Heart left ventricle (tissue), 16 donors: Measurements from ENCODE around the gene SIGLEC10. TPM values are rescaled to one million over a fixed set of nuclear protein-coding genes. Genes with fewer than 3 reads are reported as not detected.

ENCODE experiments used
- ATAC-seq, 4 donors: fragments of 200-7000 bp; cut with Tn5 transposase; one replicate each; pipeline ENCODE4 v1.9.1; 2020 to 2022; ENCODE audit warnings: moderate library complexity in 4 of 4, mild to moderate bottlenecking in 3 of 4, moderate number of reproducible peaks in 1 of 4
- DNase-seq, 5 donors: peaks; one replicate each; pipeline ENCODE4 v3.0.0-alpha.2; 2020
- H3K27ac ChIP-seq, 12 donors: fragments of 200-600 bp; sonication (generic) in 4 of 12; one replicate each; pipeline versions ENCODE4 v1.5.0 to v1.8.0; 2016 to 2022; ENCODE audit warnings: mild to moderate bottlenecking in 2 of 12
- H3K27me3 ChIP-seq, 9 donors: fragments of 200-600 bp; sonication (generic) in 2 of 9; one replicate each; pipeline versions ENCODE4 v1.5.1 to v1.8.0; 2016 to 2022; ENCODE audit warnings: mild to moderate bottlenecking in 3 of 9
- H3K36me3 ChIP-seq, 9 donors: fragments of 200-600 bp; sonication (generic) in 2 of 9; one replicate each; pipeline versions ENCODE4 v1.5.0 to v1.8.0; 2018 to 2022; ENCODE audit warnings: mild to moderate bottlenecking in 2 of 9
- H3K4me1 ChIP-seq, 12 donors: fragments of 200-600 bp; sonication (generic) in 4 of 12; one replicate each; pipeline versions ENCODE4 v1.5.0 to v1.8.0; 2016 to 2022; ENCODE audit warnings: mild to moderate bottlenecking in 3 of 12
- H3K4me3 ChIP-seq, 12 donors: fragments of 200-600 bp; sonication (generic) in 4 of 12; one replicate each; pipeline versions ENCODE4 v1.5.0 to v1.8.0; 2017 to 2022; ENCODE audit warnings: mild to moderate bottlenecking in 9 of 12, moderate library complexity in 4 of 12
- H3K9me3 ChIP-seq, 12 donors: fragments of 200-600 bp; sonication (generic) in 4 of 12; one replicate each; pipeline versions ENCODE4 v1.5.0 to v1.8.0; 2016 to 2022; ENCODE audit warnings: mild to moderate bottlenecking in 1 of 12
- CTCF ChIP-seq, 12 donors: fragments of 200-600 bp; sonication (generic) in 4 of 12; IDR thresholded peaks; one replicate each; pipeline versions ENCODE4 v1.5.0 to v1.8.0; 2018 to 2022; ENCODE audit warnings: antibody characterized with exemption in 12 of 12, mild to moderate bottlenecking in 5 of 12
- POLR2A ChIP-seq, 2 donors: fragments of 450-650 bp; IDR thresholded peaks; one replicate each; pipeline ENCODE4 v1.6.1; 2017; ENCODE audit warnings: antibody characterized with exemption in 2 of 2, mild to moderate bottlenecking in 2 of 2, moderate library complexity in 2 of 2
- WGBS, 4 donors: extraction: QIAGEN DNeasy Blood & Tissue Kit in 2 of 4; methylation state at CpG; one replicate each; pipeline versions ENCODE4 v1.1.5 to v1.1.7; 2013 to 2018; 5-methylcytosine and 5-hydroxymethylcytosine counted together
- intact Hi-C, 10 donors: fragments of 100-400 bp; cut with DNase I; formaldehyde crosslinking; loops; one replicate each; pipeline versions ENCODE4 v1.11.1 to v1.14.2; 2022
- polyA plus RNA-seq, 2 donors: library from polyadenylated mRNA; stranded (reverse); fragments of 200-250 nt; gene quantifications; one replicate each; pipeline ENCODE4 v1.2.3, GENCODE V29; 2013
- total RNA-seq, 9 donors: library from RNA; depleted of rRNA in 2 of 9; stranded (reverse); fragments of >200 nt in 2 of 9; fragmentation: NEBNext Ultra II Directional in 3 of 9; extraction: Animal tissue kit (Norgen Biotek cat#: 25700) in 3 of 9; gene quantifications; one replicate each; pipeline versions ENCODE4 v1.1.0 to v1.2.4, GENCODE V29; 2016 to 2023
- donor health status: ischemic (EF 13 %, LVEDD 7.1; RV severe dilation, severe dysfunction).
- donor health status: healthy with polysubstance abuse.
- donor health status: DM: no; HTN: yes; CAD: no.
- donor health status: DM: no; HTN: no; CAD: no.
- donor health status: ischemic (EF 25% LVEDD 6.9; RV normal size, moderate dysfunction).
- donor health status: ischemic (EF 25% LVEDD 5.7; RV mildly dilated, moderate dysfunction).
- donor health status: healthy.
- donor health status: DM: yes; HTN: yes; CAD: no.
- donor health status: ischemic (EF 35%, LVEDD 5.7; RV mildly dilated, moderate dysfunction).
- donor health status: nonischemic (EF 11% LVEDD 7.7; RV severe dilation, severe dysfunction).
- donor health status: DM: yes; HTN: yes; CAD: no.
- donor health status: PGD.
- donor health status: ischemic (EF 29% LVEDD 5.4; RV normal size, mild dysfunction).
- donor health status: nonischemic (EF 23%, LVEDD 6.1; RV moderate dilation, normal function).

The SIGLEC10 gene
- total and polyA plus RNA-seq, 11 donors: 0.08 to 7.5 (median 0.58) TPM

- H3K27me3 ChIP-seq: no peaks in the 10 kb centered on the region
- TF ChIP-seq CTCF (IDR thresholded peaks at IDR 0.05) (no peak), POLR2A (IDR thresholded peaks at IDR 0.05) (no peak)
- ATAC-seq: no peak
- peak overlapping the region in 1 of 12 donors; percentile 83 for H3K27ac ChIP-seq
- intact Hi-C loops: no loop called here
- 83 to 88% (median 86%) methylated on average over 16 to 18 of the region's 18 CpGs for WGBS, 4 donors
- H3K36me3 ChIP-seq: no peaks in the 10 kb centered on the region
- peaks cover 0 to 30% (median 3%) of the 10 kb centered on the region in 12 donors for H3K4me1 ChIP-seq
- DNase-seq: no peak
- H3K9me3 ChIP-seq: no peaks in the 10 kb centered on the region
- H3K4me3 ChIP-seq: peak overlapping the region in 2 of 12 donors; percentile 10 to 50
Measured at GRCh38 chr19:51372021-51372648, 45.3 kb downstream of the SIGLEC10 start.

- Histone ChIP-seq H3K27me3 (no peaks in the 10 kb centered on the region), H3K4me3 (peak overlapping the region in 2 of 12 donors; percentile 10 to 50), H3K27ac (peak overlapping the region in 1 of 12 donors; percentile 83), H3K36me3 (no peaks in the 10 kb centered on the region), H3K9me3 (no peaks in the 10 kb centered on the region), H3K4me1 (peaks cover 0 to 30% (median 3%) of the 10 kb centered on the region in 12 donors)
- ATAC-seq (no peak), DNase-seq (no peak)
- no peak for TF ChIP-seq CTCF (IDR thresholded peaks at IDR 0.05)
- TF ChIP-seq POLR2A (IDR thresholded peaks at IDR 0.05): no peak
- intact Hi-C loops: no loop called here
- 69 to 82% (median 79%) methylated on average over 8 of the region's 8 CpGs for WGBS, 4 donors
Measured at GRCh38 chr19:51371186-51371690, 46.2 kb downstream of the SIGLEC10 start.

GRCh38 chr19:51370230-51370629 is 47.2 kb downstream of the SIGLEC10 start:
- Histone ChIP-seq H3K36me3 (no peaks in the 10 kb centered on the region), H3K27me3 (no peaks in the 10 kb centered on the region), H3K4me3 (peak overlapping the region in 1 of 12 donors; percentile 50), H3K9me3 (no peaks in the 10 kb centered on the region), H3K27ac (peak overlapping the region in 1 of 12 donors; percentile 83), H3K4me1 (peaks cover 0 to 36% (median 6%) of the 10 kb centered on the region in 12 donors)
- WGBS, 4 donors: 73 to 85% (median 77%) methylated on average over 4 of the region's 4 CpGs
- DNase-seq (no peak), ATAC-seq (no peak)
- no peak for TF ChIP-seq CTCF (IDR thresholded peaks at IDR 0.05)
- TF ChIP-seq POLR2A (IDR thresholded peaks at IDR 0.05): no peak
- intact Hi-C loops: no loop called here

GRCh38 chr19:51368366-51369282 is 48.8 kb downstream of the SIGLEC10 start, which contains the start of gene CLDND2:
CLDND2 (minus strand) TSS chr19:51369003; CDS start chr19:51368577, 426 bp downstream.
- 65 to 71% (median 67%) methylated on average over 20 to 23 of the region's 23 CpGs for WGBS, 4 donors
- peaks cover 2 to 47% (median 19%) of the 10 kb centered on the region in 12 donors for H3K4me1 ChIP-seq
- H3K4me3 ChIP-seq: peak within 1 kb of the TSS; percentile 61 to 94 (median 78)
- peak within 1 kb of the TSS; percentile 61 to 98 (median 95) for H3K27ac ChIP-seq
- no peaks in the 10 kb centered on the region for H3K9me3 ChIP-seq
- intact Hi-C loops: loop anchor here in 4 of 10 donors (2.0 to 10.0 kb wide), 4 partner anchors 24 to 426 kb away; partner anchors contain the start of gene FPR3 (in 1 of the 4)
- DNase-seq (no peak), ATAC-seq (no peak)
- no peaks in the 10 kb centered on the region for H3K36me3 ChIP-seq
- TF ChIP-seq CTCF (IDR thresholded peaks at IDR 0.05): no peak
- no peak for TF ChIP-seq POLR2A (IDR thresholded peaks at IDR 0.05)
- no peaks in the 10 kb centered on the region for H3K27me3 ChIP-seq
